Endothelial cell (in vitro differentiated cells): ENCODE data around the gene GMNC. TPM values are rescaled to one million over a fixed set of nuclear protein-coding genes. Genes with fewer than 3 reads are reported as not detected.

Source experiments
- DNase-seq: peaks from one replicate; pipeline ENCODE4 v3.0.0; 2021; ENCODE audit warnings: low spot score
- H3K27ac Mint-ChIP-seq: one replicate; pipeline ENCODE4 v1.8.0; 2021; ENCODE audit warnings: mixed read lengths, inconsistent platforms; ENCODE audit not compliant: unreplicated experiment
- H3K27me3 Mint-ChIP-seq: one replicate; pipeline ENCODE4 v1.8.0; 2021; ENCODE audit warnings: mild to moderate bottlenecking, moderate library complexity, mixed read lengths, inconsistent platforms; ENCODE audit not compliant: unreplicated experiment
- H3K36me3 Mint-ChIP-seq: one replicate; pipeline ENCODE4 v1.8.0; 2021; ENCODE audit warnings: mild to moderate bottlenecking, low read depth, mixed read lengths, inconsistent platforms; ENCODE audit not compliant: unreplicated experiment
- H3K4me1 Mint-ChIP-seq: one replicate; pipeline ENCODE4 v1.8.0; 2021; ENCODE audit warnings: mild to moderate bottlenecking, mixed read lengths, inconsistent platforms; ENCODE audit not compliant: unreplicated experiment
- H3K4me3 Mint-ChIP-seq: one replicate; pipeline ENCODE4 v1.8.0; 2021; ENCODE audit warnings: mild to moderate bottlenecking, mixed read lengths, inconsistent platforms; ENCODE audit not compliant: unreplicated experiment
- H3K9me3 Mint-ChIP-seq: one replicate; pipeline ENCODE4 v1.8.0; 2021; ENCODE audit warnings: mixed read lengths, inconsistent platforms; ENCODE audit not compliant: unreplicated experiment
- long read RNA-seq: library from polyadenylated mRNA; unstranded; transcript quantifications from one replicate; pipeline ENCODE4 v2.0.0, GENCODE V29; 2020; ENCODE audit not compliant: unreplicated experiment
- total RNA-seq: library from RNA; stranded (reverse); fragmentation: NEBNext Ultra II Directional; extraction: Animal tissue kit (Norgen Biotek cat#: 25700); gene quantifications from one replicate; pipeline ENCODE4 v1.2.1, GENCODE V29; 2021; ENCODE audit not compliant: unreplicated experiment
- TF ChIP-seq, protein P1 (sequence below): fragments of 200-600 bp; sonication (generic); IDR thresholded peaks from one replicate; pipeline ENCODE4 v1.5.0; 2021; ENCODE audit warnings: antibody characterized with exemption; ENCODE audit not compliant: unreplicated experiment

Gene GMNC
- total RNA-seq: not detected
- long read RNA-seq: 0 reads

DNA sequence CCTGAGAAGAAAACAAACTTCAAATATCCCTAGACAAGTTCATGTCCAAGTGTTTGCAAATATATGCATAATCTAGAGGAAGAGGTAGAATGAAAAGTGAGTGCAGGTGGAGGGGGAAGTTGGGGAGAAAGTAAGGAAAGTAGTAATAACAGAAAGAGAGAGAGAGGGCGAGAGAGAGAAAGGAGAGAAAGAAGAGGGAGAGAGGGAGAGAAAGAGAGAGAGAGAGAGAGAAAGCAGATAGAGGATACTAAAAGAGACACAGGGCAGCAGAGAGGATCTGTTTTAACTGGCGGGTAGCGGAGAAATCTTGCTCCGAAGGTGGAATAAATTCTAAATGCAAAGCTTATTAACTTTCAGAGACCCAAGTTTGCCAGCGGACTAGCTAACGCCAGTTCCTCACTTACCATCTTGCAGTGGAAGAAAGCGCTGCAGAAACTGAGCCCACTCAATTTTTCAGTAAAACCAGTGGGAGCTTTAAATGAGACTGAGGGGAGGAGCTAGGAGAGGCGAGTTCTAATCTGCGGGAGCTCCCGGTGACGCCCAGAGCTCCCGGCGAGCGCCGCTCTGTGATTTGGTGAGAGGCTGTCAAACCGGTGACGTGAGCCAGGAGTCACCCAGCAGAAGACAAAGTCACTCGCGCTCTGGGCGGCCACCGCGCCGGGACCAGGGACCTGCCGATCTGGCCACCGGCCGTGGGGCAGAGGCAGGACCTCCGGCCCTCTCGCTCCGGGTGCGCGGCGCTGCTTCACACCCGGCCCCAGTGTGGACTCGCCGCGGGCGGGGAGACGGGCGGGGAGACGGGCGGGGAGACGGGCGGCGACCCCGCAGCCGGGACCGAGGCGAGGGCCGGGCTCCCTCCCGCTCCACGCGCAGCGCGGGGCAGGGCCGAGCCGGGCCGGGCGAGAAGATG lies at the start of gene GMNC:
Gene GMNC (minus strand): TSS at position 486 of the 910 bp plus-strand sequence. CDS start 79 bp downstream, at position 407.
- TF ChIP-seq, protein P1, sequence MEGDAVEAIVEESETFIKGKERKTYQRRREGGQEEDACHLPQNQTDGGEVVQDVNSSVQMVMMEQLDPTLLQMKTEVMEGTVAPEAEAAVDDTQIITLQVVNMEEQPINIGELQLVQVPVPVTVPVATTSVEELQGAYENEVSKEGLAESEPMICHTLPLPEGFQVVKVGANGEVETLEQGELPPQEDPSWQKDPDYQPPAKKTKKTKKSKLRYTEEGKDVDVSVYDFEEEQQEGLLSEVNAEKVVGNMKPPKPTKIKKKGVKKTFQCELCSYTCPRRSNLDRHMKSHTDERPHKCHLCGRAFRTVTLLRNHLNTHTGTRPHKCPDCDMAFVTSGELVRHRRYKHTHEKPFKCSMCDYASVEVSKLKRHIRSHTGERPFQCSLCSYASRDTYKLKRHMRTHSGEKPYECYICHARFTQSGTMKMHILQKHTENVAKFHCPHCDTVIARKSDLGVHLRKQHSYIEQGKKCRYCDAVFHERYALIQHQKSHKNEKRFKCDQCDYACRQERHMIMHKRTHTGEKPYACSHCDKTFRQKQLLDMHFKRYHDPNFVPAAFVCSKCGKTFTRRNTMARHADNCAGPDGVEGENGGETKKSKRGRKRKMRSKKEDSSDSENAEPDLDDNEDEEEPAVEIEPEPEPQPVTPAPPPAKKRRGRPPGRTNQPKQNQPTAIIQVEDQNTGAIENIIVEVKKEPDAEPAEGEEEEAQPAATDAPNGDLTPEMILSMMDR: no peak
- no peaks in the 10 kb centered on the region for H3K4me1 Mint-ChIP-seq
- peaks cover 2% of the 10 kb centered on the region for H3K27me3 Mint-ChIP-seq
- peak within 1 kb of the TSS; percentile 95 for H3K4me3 Mint-ChIP-seq
- no peak within 1 kb of the TSS for H3K27ac Mint-ChIP-seq
- DNase-seq: peak; percentile 79
- no peaks in the 10 kb centered on the region for H3K36me3 Mint-ChIP-seq
- no peaks in the 10 kb centered on the region for H3K9me3 Mint-ChIP-seq

- no peak overlapping the region for H3K4me3 Mint-ChIP-seq
- H3K9me3 Mint-ChIP-seq: no peaks in the 10 kb centered on the region
- H3K27me3 Mint-ChIP-seq: no peaks in the 10 kb centered on the region
- DNase-seq: no peak
- peaks cover 2% of the 10 kb centered on the region for H3K4me1 Mint-ChIP-seq
- no peaks in the 10 kb centered on the region for H3K36me3 Mint-ChIP-seq
- TF ChIP-seq, protein P1: no peak
- H3K27ac Mint-ChIP-seq: no peak overlapping the region
These were observed 48.9 kb upstream of the GMNC start for GRCh38 chr3:190911382-190911781.

- no peak overlapping the region for H3K4me3 Mint-ChIP-seq
- no peak overlapping the region for H3K27ac Mint-ChIP-seq
- no peaks in the 10 kb centered on the region for H3K27me3 Mint-ChIP-seq
- TF ChIP-seq, protein P1: no peak
- DNase-seq: no peak
- H3K4me1 Mint-ChIP-seq: peaks cover 2% of the 10 kb centered on the region
- peaks cover 3% of the 10 kb centered on the region for H3K9me3 Mint-ChIP-seq
- no peaks in the 10 kb centered on the region for H3K36me3 Mint-ChIP-seq
These were observed 47.4 kb upstream of the GMNC start for GRCh38 chr3:190909908-190910307.

DNA sequence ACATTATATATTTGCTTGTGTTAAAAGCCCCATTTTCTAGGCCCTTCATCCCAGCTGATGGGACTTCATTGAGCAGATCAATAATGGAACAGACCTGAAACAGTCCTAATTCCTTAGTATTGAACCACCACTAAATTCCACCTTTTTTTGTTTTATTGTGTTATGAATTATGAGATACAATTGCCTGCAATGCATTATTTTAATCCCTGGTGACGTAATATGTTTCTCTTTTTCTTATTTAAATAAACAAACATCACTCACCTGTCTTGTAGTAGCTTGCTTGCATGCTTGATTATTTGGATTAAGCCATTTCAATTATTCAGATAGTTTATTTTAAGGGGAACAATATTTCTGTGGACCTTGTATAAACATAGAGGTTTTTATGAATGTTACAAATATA lies 40.7 kb upstream of the GMNC start:
- Mint-ChIP-seq H3K27me3 (no peaks in the 10 kb centered on the region), H3K27ac (no peak overlapping the region), H3K9me3 (peaks cover 4% of the 10 kb centered on the region), H3K4me3 (no peak overlapping the region), H3K4me1 (no peaks in the 10 kb centered on the region), H3K36me3 (no peaks in the 10 kb centered on the region)
- TF ChIP-seq, protein P1: no peak
- DNase-seq: no peak

GRCh38 chr3:190902292-190902691 lies 39.8 kb upstream of the GMNC start:
- Mint-ChIP-seq H3K27ac (no peak overlapping the region), H3K27me3 (no peaks in the 10 kb centered on the region), H3K4me1 (no peaks in the 10 kb centered on the region), H3K36me3 (no peaks in the 10 kb centered on the region), H3K9me3 (peaks cover 4% of the 10 kb centered on the region), H3K4me3 (no peak overlapping the region)
- DNase-seq: no peak
- TF ChIP-seq, protein P1: no peak
